ENCODE measurements around the gene SLC16A10. TPM values are rescaled to one million over a fixed set of nuclear protein-coding genes. Genes with fewer than 3 reads are reported as not detected.

Gene SLC16A10
- total RNA-seq, 1 donor from 2014 or later: 4.1 TPM

GRCh38 chr6:111258010-111258409, 170.7 kb downstream of the SLC16A10 start:
- no peak overlapping the region for H3K27ac Mint-ChIP-seq (ENCODE audit: unreplicated experiment)

GRCh38 chr6:111258615-111259088, 171.3 kb downstream of the SLC16A10 start:
- Mint-ChIP-seq H3K27me3 (ENCODE audit: unreplicated experiment) (peaks cover 3% of the 10 kb centered on the region), H3K27ac (ENCODE audit: unreplicated experiment) (peak overlapping the region; percentile 82), H3K4me3 (ENCODE audit: unreplicated experiment) (peak overlapping the region; percentile 69), H3K36me3 (ENCODE audit: unreplicated experiment) (no peaks in the 10 kb centered on the region), H3K4me1 (ENCODE audit: low read depth, unreplicated experiment) (peaks cover 20% of the 10 kb centered on the region), H3K9me3 (ENCODE audit: unreplicated experiment) (peaks cover 2% of the 10 kb centered on the region)
- no peak for DNase-seq
- TF ChIP-seq, protein P1, sequence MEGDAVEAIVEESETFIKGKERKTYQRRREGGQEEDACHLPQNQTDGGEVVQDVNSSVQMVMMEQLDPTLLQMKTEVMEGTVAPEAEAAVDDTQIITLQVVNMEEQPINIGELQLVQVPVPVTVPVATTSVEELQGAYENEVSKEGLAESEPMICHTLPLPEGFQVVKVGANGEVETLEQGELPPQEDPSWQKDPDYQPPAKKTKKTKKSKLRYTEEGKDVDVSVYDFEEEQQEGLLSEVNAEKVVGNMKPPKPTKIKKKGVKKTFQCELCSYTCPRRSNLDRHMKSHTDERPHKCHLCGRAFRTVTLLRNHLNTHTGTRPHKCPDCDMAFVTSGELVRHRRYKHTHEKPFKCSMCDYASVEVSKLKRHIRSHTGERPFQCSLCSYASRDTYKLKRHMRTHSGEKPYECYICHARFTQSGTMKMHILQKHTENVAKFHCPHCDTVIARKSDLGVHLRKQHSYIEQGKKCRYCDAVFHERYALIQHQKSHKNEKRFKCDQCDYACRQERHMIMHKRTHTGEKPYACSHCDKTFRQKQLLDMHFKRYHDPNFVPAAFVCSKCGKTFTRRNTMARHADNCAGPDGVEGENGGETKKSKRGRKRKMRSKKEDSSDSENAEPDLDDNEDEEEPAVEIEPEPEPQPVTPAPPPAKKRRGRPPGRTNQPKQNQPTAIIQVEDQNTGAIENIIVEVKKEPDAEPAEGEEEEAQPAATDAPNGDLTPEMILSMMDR (IDR thresholded peaks at IDR 0.05; ENCODE audit: partially characterized antibody, unreplicated experiment): no peak

More at GRCh38 chr6:111258010-111258409, 170.7 kb downstream of the SLC16A10 start:
- H3K4me3 Mint-ChIP-seq (ENCODE audit: unreplicated experiment): peak overlapping the region; percentile 30
- no peak for DNase-seq
- H3K36me3 Mint-ChIP-seq (ENCODE audit: unreplicated experiment): no peaks in the 10 kb centered on the region
- H3K9me3 Mint-ChIP-seq (ENCODE audit: unreplicated experiment): peaks cover 2% of the 10 kb centered on the region
- TF ChIP-seq, protein P1 (IDR thresholded peaks at IDR 0.05; ENCODE audit: partially characterized antibody, unreplicated experiment): no peak
- peaks cover 3% of the 10 kb centered on the region for H3K27me3 Mint-ChIP-seq (ENCODE audit: unreplicated experiment)
- peaks cover 22% of the 10 kb centered on the region for H3K4me1 Mint-ChIP-seq (ENCODE audit: low read depth, unreplicated experiment)

DNA sequence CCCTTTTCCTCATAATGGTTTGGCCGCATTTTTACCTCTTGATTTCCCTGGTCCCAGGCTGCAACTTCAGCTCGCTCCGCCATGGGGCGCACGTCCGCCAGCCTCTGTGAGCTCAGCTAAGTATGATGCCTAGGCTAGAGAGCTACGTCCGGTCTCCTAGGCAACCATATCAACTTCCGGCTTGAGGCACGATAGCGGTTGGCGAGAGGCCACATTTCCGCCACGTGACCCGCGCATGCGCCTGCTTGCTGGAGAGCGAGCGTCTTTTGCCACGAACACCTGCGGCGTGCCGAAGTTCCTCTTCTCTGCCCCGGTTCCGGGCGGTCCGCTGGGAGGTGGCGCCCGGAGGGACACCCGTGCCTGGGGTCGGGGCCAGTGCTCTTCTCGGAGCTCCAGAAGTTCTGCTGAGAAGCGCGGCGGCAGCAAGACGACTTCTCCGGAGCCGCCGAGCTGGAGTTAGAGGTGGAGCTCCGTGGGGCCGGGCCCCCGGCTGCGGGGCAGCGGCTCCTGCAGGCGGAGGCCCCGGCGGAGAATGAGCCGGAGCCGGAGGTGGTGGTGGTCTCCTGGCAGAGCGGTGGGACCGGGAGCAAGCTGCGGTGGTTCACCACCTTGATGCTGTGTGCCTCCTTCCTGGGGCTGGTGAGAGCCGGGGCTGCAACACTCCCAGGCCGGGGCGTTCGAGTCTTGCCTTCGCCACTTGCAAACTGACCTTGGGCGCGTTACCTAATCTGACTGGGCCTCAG, 172.0 kb downstream of the SLC16A10 start:
- Mint-ChIP-seq H3K4me3 (ENCODE audit: unreplicated experiment) (peak overlapping the region; percentile 85), H3K36me3 (ENCODE audit: unreplicated experiment) (no peaks in the 10 kb centered on the region), H3K27me3 (ENCODE audit: unreplicated experiment) (peaks cover 3% of the 10 kb centered on the region), H3K9me3 (ENCODE audit: unreplicated experiment) (peaks cover 2% of the 10 kb centered on the region), H3K27ac (ENCODE audit: unreplicated experiment) (peak overlapping the region; percentile 82), H3K4me1 (ENCODE audit: low read depth, unreplicated experiment) (peaks cover 14% of the 10 kb centered on the region)
- peak; percentile 98 for DNase-seq
- TF ChIP-seq, protein P1 (IDR thresholded peaks at IDR 0.05; ENCODE audit: partially characterized antibody, unreplicated experiment): peak; percentile 94

- TF ChIP-seq, protein P1 (IDR thresholded peaks at IDR 0.05; ENCODE audit: partially characterized antibody, unreplicated experiment): no peak
- H3K36me3 Mint-ChIP-seq (ENCODE audit: unreplicated experiment): no peaks in the 10 kb centered on the region
These were observed 173.4 kb downstream of the SLC16A10 start for GRCh38 chr6:111260570-111261298.

More at GRCh38 chr6:111260570-111261298, 173.4 kb downstream of the SLC16A10 start:
- peaks cover 2% of the 10 kb centered on the region for H3K9me3 Mint-ChIP-seq (ENCODE audit: unreplicated experiment)
- peaks cover 9% of the 10 kb centered on the region for H3K4me1 Mint-ChIP-seq (ENCODE audit: low read depth, unreplicated experiment)
- no peak for DNase-seq
- no peak overlapping the region for H3K27ac Mint-ChIP-seq (ENCODE audit: unreplicated experiment)
- no peaks in the 10 kb centered on the region for H3K27me3 Mint-ChIP-seq (ENCODE audit: unreplicated experiment)
- H3K4me3 Mint-ChIP-seq (ENCODE audit: unreplicated experiment): peak overlapping the region; percentile 85
